ENCODE measurements around the gene RBBP6. TPM values are rescaled to one million over a fixed set of nuclear protein-coding genes. Genes with fewer than 3 reads are reported as not detected.

Gene RBBP6
- total RNA-seq, 1 experiment from 2014 or later = 76.6 TPM

DNA sequence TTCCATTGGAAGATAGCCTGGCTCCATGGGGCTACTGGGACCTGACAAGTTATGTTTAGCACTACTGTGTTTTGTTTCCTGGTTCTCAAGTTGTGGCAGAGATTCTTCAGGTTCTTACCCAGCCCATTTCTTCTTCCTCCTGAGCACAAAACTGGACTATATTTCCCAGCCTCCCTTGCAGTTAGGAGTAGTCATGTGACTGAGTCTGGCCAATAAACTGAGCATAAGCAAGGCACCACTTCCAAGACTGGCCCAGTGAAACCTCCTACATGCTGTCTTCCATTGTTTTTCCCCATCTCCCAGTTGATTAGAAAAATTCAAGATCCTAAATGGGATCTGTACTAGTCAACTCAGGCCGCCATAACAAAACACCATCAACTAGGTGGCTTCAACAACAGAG lies 28.2 kb upstream of the RBBP6 start:
- ChIA-PET CTCF (no interaction called here), POLR2A (ENCODE audit: unreplicated experiment) (no interaction called here)
- no peak overlapping the region for H3K27ac ChIP-seq
- H3K9me3 ChIP-seq (ENCODE audit: insufficient read depth, low read depth) = no peaks in the 10 kb centered on the region
- intact Hi-C loops (cut with micrococcal nuclease; ENCODE audit: unreplicated experiment) = no loop called here
- no peaks in the 10 kb centered on the region for H3K79me2 ChIP-seq (ENCODE audit: low read depth)
- no peak overlapping the region for H3K4me2 ChIP-seq
- TF ChIP-seq, protein P1, sequence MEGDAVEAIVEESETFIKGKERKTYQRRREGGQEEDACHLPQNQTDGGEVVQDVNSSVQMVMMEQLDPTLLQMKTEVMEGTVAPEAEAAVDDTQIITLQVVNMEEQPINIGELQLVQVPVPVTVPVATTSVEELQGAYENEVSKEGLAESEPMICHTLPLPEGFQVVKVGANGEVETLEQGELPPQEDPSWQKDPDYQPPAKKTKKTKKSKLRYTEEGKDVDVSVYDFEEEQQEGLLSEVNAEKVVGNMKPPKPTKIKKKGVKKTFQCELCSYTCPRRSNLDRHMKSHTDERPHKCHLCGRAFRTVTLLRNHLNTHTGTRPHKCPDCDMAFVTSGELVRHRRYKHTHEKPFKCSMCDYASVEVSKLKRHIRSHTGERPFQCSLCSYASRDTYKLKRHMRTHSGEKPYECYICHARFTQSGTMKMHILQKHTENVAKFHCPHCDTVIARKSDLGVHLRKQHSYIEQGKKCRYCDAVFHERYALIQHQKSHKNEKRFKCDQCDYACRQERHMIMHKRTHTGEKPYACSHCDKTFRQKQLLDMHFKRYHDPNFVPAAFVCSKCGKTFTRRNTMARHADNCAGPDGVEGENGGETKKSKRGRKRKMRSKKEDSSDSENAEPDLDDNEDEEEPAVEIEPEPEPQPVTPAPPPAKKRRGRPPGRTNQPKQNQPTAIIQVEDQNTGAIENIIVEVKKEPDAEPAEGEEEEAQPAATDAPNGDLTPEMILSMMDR (conservative IDR thresholded peaks at IDR 0.05) = no peak
- no peak for TF ChIP-seq EZH2 (IDR thresholded peaks at IDR 0.05; ENCODE audit: low read depth)
- no peaks in the 10 kb centered on the region for H4K20me1 ChIP-seq (ENCODE audit: insufficient read depth)
- no peak overlapping the region for H2AFZ ChIP-seq
- H3K4me3 ChIP-seq = no peak overlapping the region
- no peaks in the 10 kb centered on the region for H3F3A ChIP-seq (ENCODE audit: insufficient read depth, low read depth)
- no TSS peak for BruUV-seq (replicated peaks)
- H3K4me1 ChIP-seq (replicated peaks; ENCODE audit: insufficient read depth) = no peaks in the 10 kb centered on the region
- no peak for DNase-seq
- no peaks in the 10 kb centered on the region for H3K36me3 ChIP-seq (ENCODE audit: low read depth)
- H3K9me2 ChIP-seq (ENCODE audit: insufficient read depth) = no peaks in the 10 kb centered on the region
- H3K27me3 ChIP-seq (ENCODE audit: insufficient read depth, low read depth) = peaks cover 4% of the 10 kb centered on the region; the same call in 1 of the 2 replicates

- CTCF ChIA-PET = no interaction called here
- POLR2A ChIA-PET (ENCODE audit: unreplicated experiment) = no interaction called here
Observed at GRCh38 chr16:24511792-24512191, 27.6 kb upstream of the RBBP6 start.

GRCh38 chr16:24514096-24514495 lies 25.3 kb upstream of the RBBP6 start:
- no peaks in the 10 kb centered on the region for H3K79me2 ChIP-seq (ENCODE audit: low read depth)
- intact Hi-C loops (cut with micrococcal nuclease; ENCODE audit: unreplicated experiment) = no loop called here
- no peak for DNase-seq
- peaks cover 4% of the 10 kb centered on the region; the same call in 1 of the 2 replicates for H3K27me3 ChIP-seq (ENCODE audit: insufficient read depth, low read depth)
- no peaks in the 10 kb centered on the region for H3K9me3 ChIP-seq (ENCODE audit: insufficient read depth, low read depth)
- no peaks in the 10 kb centered on the region for H4K20me1 ChIP-seq (ENCODE audit: insufficient read depth)
- H3F3A ChIP-seq (ENCODE audit: insufficient read depth, low read depth) = no peaks in the 10 kb centered on the region
- POLR2A ChIA-PET (ENCODE audit: unreplicated experiment) = no interaction called here
- CTCF ChIA-PET = no interaction called here
- H3K27ac ChIP-seq = no peak overlapping the region
- no peak overlapping the region for H2AFZ ChIP-seq
- H3K9me2 ChIP-seq (ENCODE audit: insufficient read depth) = no peaks in the 10 kb centered on the region
- H3K4me2 ChIP-seq = no peak overlapping the region
- no peaks in the 10 kb centered on the region for H3K4me1 ChIP-seq (replicated peaks; ENCODE audit: insufficient read depth)
- no peak overlapping the region for H3K4me3 ChIP-seq
- no TSS peak for BruUV-seq (replicated peaks)
- TF ChIP-seq EZH2 (IDR thresholded peaks at IDR 0.05; ENCODE audit: low read depth) = no peak
- TF ChIP-seq, protein P1 (conservative IDR thresholded peaks at IDR 0.05) = no peak
- H3K36me3 ChIP-seq (ENCODE audit: low read depth) = no peaks in the 10 kb centered on the region

More at GRCh38 chr16:24511792-24512191, 27.6 kb upstream of the RBBP6 start:
- no peaks in the 10 kb centered on the region for H3K36me3 ChIP-seq (ENCODE audit: low read depth)
- no peaks in the 10 kb centered on the region for H3F3A ChIP-seq (ENCODE audit: insufficient read depth, low read depth)
- BruUV-seq (replicated peaks) = no TSS peak
- no peak for DNase-seq
- no peak overlapping the region for H2AFZ ChIP-seq
- H3K9me2 ChIP-seq (ENCODE audit: insufficient read depth) = no peaks in the 10 kb centered on the region
- H3K79me2 ChIP-seq (ENCODE audit: low read depth) = no peaks in the 10 kb centered on the region
- no peaks in the 10 kb centered on the region for H3K4me1 ChIP-seq (replicated peaks; ENCODE audit: insufficient read depth)
- no peaks in the 10 kb centered on the region for H3K9me3 ChIP-seq (ENCODE audit: insufficient read depth, low read depth)
- H4K20me1 ChIP-seq (ENCODE audit: insufficient read depth) = no peaks in the 10 kb centered on the region
- no peak overlapping the region for H3K4me3 ChIP-seq
- H3K4me2 ChIP-seq = no peak overlapping the region
- intact Hi-C loops (cut with micrococcal nuclease; ENCODE audit: unreplicated experiment) = no loop called here
- peaks cover 4% of the 10 kb centered on the region; the same call in 1 of the 2 replicates for H3K27me3 ChIP-seq (ENCODE audit: insufficient read depth, low read depth)
- H3K27ac ChIP-seq = no peak overlapping the region
- TF ChIP-seq, protein P1 (conservative IDR thresholded peaks at IDR 0.05) = no peak
- TF ChIP-seq EZH2 (IDR thresholded peaks at IDR 0.05; ENCODE audit: low read depth) = no peak

All from PC-9 (cell line).